H1 (cell line): ENCODE measurements around the gene HSFX2. TPM values are rescaled to one million over a fixed set of nuclear protein-coding genes. Genes with fewer than 3 reads are reported as not detected.

Experiments used
- CTCF ChIA-PET: fragments of 300-600 bp; sonication (Branson Sonifier 250); formaldehyde crosslinking; loops from one replicate; lab custom pipeline; 2021; ENCODE audit not compliant: partially characterized antibody; lab: Charles Lee
- POLR2A ChIA-PET: fragments of 300-600 bp; sonication (Branson Sonifier 250); formaldehyde crosslinking; loops from one replicate; lab custom pipeline; 2021; ENCODE audit warnings: inconsistent platforms; ENCODE audit not compliant: partially characterized antibody; lab: Charles Lee
- DNase-seq, 2 experiments: peaks; one replicate each; pipeline versions ENCODE4 v3.0.0 to v3.0.0-alpha.2; 2010 to 2022; ENCODE audit warnings: low spot score in 2 of 2, low read depth in 1 of 2, mixed read lengths in 1 of 2
- FAIRE-seq: peaks from 2 replicates; lab custom pipeline; 2011; peaks lifted over from hg19 to GRCh38; lab: Jason Lieb, UNC
- H2AFZ ChIP-seq: 2 replicates; pipeline ENCODE4 v1.8.1; 2012; ENCODE audit warnings: low read length, inconsistent platforms
- H2AK5ac ChIP-seq: 2 replicates; pipeline ENCODE4 v1.6.1; 2013; ENCODE audit warnings: low read depth, low read length
- H2BK120ac ChIP-seq: replicated peaks from 2 replicates; pipeline ENCODE3; 2013; ENCODE audit warnings: low read depth, low read length, inconsistent platforms
- H2BK12ac ChIP-seq: 2 replicates; pipeline ENCODE4 v1.6.1; 2013; ENCODE audit warnings: low read depth, low read length
- H2BK15ac ChIP-seq: 2 replicates; pipeline ENCODE4 v1.6.1; 2013; ENCODE audit warnings: low read length
- H2BK20ac ChIP-seq: 2 replicates; pipeline ENCODE4 v1.6.1; 2013; ENCODE audit warnings: low read length
- H2BK5ac ChIP-seq: 2 replicates; pipeline ENCODE4 v1.6.1; 2013; ENCODE audit warnings: low read depth, low read length
- H3K14ac ChIP-seq: 2 replicates; pipeline ENCODE4 v1.6.1; 2013; ENCODE audit warnings: inconsistent platforms; ENCODE audit not compliant: insufficient read length
- H3K18ac ChIP-seq: 2 replicates; pipeline ENCODE4 v1.6.1; 2013; ENCODE audit warnings: low read length; ENCODE audit errors: extremely low read depth
- H3K23ac ChIP-seq: 2 replicates; pipeline ENCODE4 v1.6.1; 2013; ENCODE audit warnings: inconsistent platforms; ENCODE audit not compliant: insufficient read length
- H3K23me2 ChIP-seq: 2 replicates; pipeline ENCODE4 v1.6.1; 2013; ENCODE audit warnings: low read depth, low read length
- H3K27ac ChIP-seq: 2 replicates; pipeline ENCODE4 v1.6.1; 2011; ENCODE audit warnings: low read depth, low read length, inconsistent platforms
- H3K27me3 ChIP-seq, 4 experiments: replicated peaks in 1 of 4; 1 replicate in 1 of 4; 2 replicates in 3 of 4; pipeline versions ENCODE4 v1.6.1 to v1.8.1; 2011 to 2013; ENCODE audit warnings: low read length in 3 of 4, mild to moderate bottlenecking in 3 of 4, inconsistent platforms in 2 of 4, mixed read lengths in 2 of 4, moderate library complexity in 1 of 4; ENCODE audit not compliant: control insufficient read depth in 3 of 4, insufficient read depth in 3 of 4; ENCODE audit errors: extremely low read depth in 1 of 4
- H3K36me3 ChIP-seq, 4 experiments: 2 replicates each; pipeline versions ENCODE4 v1.6.1 to v1.8.1; 2011 to 2013; ENCODE audit warnings: mild to moderate bottlenecking in 4 of 4, low read length in 3 of 4, moderate library complexity in 2 of 4, control low read depth in 1 of 4, inconsistent platforms in 1 of 4; ENCODE audit not compliant: insufficient read depth in 4 of 4, control insufficient read depth in 2 of 4
- H3K4ac ChIP-seq: replicated peaks from 2 replicates; pipeline ENCODE3; 2013; ENCODE audit warnings: low read length, low read depth, mixed read lengths, inconsistent platforms; ENCODE audit not compliant: insufficient read length
- H3K4me1 ChIP-seq, 4 experiments: replicated peaks in 1 of 4; 1 replicate in 1 of 4; 2 replicates in 3 of 4; pipeline versions ENCODE4 v1.6.1 to v1.8.1; 2011 to 2013; ENCODE audit warnings: low read length in 3 of 4, inconsistent platforms in 2 of 4, mixed read lengths in 1 of 4; ENCODE audit not compliant: insufficient read depth in 4 of 4, control insufficient read depth in 3 of 4
- H3K4me2 ChIP-seq, 2 experiments: 2 replicates each; pipeline versions ENCODE4 v1.6.1 to v1.8.1; 2011 to 2013; ENCODE audit warnings: low read depth in 2 of 2, low read length in 2 of 2, control low read depth in 1 of 2, inconsistent platforms in 1 of 2, mild to moderate bottlenecking in 1 of 2; ENCODE audit not compliant: insufficient read depth in 1 of 2
- H3K4me3 ChIP-seq, 4 experiments: fragments of 200-600, 300-600 bp in 1 of 4; sonication (generic), shearing (Covaris generic), sonication (Bioruptor Twin) in 1 of 4; 2 replicates each; pipeline versions ENCODE4 v1.5.1 to v1.8.1; 2011 to 2016; ENCODE audit warnings: low read length in 4 of 4, low read depth in 3 of 4, control low read depth in 2 of 4, inconsistent platforms in 2 of 4, mild to moderate bottlenecking in 2 of 4, mixed read lengths in 1 of 4, moderate library complexity in 1 of 4; ENCODE audit not compliant: insufficient read depth in 2 of 4; ENCODE audit errors: extremely low read depth in 1 of 4
- H3K56ac ChIP-seq: replicated peaks from 2 replicates; pipeline ENCODE3; 2013; ENCODE audit warnings: low read depth, mild to moderate bottlenecking, mixed read lengths, low read length, inconsistent platforms; ENCODE audit not compliant: insufficient read length
- H3K79me1 ChIP-seq: 2 replicates; pipeline ENCODE4 v1.6.1; 2013; ENCODE audit warnings: low read depth, low read length, control low read depth
- H3K79me2 ChIP-seq, 2 experiments: 2 replicates each; pipeline versions ENCODE4 v1.6.1 to v1.8.1; 2012 to 2013; ENCODE audit warnings: low read length in 2 of 2, mild to moderate bottlenecking in 2 of 2, inconsistent platforms in 1 of 2; ENCODE audit not compliant: insufficient read depth in 2 of 2, control insufficient read depth in 1 of 2
- H3K9ac ChIP-seq, 4 experiments: replicated peaks in 1 of 4; 1 replicate in 1 of 4; 2 replicates in 3 of 4; pipeline versions ENCODE4 v1.6.1 to v1.8.1; 2011 to 2013; ENCODE audit warnings: low read depth in 3 of 4, low read length in 3 of 4, control low read depth in 2 of 4, mild to moderate bottlenecking in 2 of 4, moderate library complexity in 2 of 4, inconsistent platforms in 1 of 4; ENCODE audit errors: extremely low read depth in 1 of 4
- H3K9me3 ChIP-seq, 2 experiments: 2 replicates each; pipeline versions ENCODE4 v1.6.1 to v1.8.1; 2012 to 2013; ENCODE audit warnings: mild to moderate bottlenecking in 2 of 2, moderate library complexity in 2 of 2, control low read depth in 1 of 2, inconsistent platforms in 1 of 2, low read depth in 1 of 2, low read length in 1 of 2, mixed read lengths in 1 of 2; ENCODE audit not compliant: insufficient read depth in 2 of 2
- H4K20me1 ChIP-seq, 2 experiments: replicated peaks in 1 of 2; 2 replicates each; pipeline versions ENCODE3 to v1.8.1; 2011 to 2013; ENCODE audit warnings: inconsistent platforms in 2 of 2, low read length in 2 of 2, mild to moderate bottlenecking in 1 of 2; ENCODE audit not compliant: insufficient read depth in 2 of 2, control insufficient read depth in 1 of 2
- H4K5ac ChIP-seq: 2 replicates; pipeline ENCODE4 v1.6.1; 2013; ENCODE audit warnings: low read length, low read depth, mixed read lengths, inconsistent platforms; ENCODE audit not compliant: insufficient read length
- H4K8ac ChIP-seq: 2 replicates; pipeline ENCODE4 v1.8.0; 2013; ENCODE audit warnings: mild to moderate bottlenecking, moderate library complexity, low read length, inconsistent platforms; ENCODE audit not compliant: insufficient read depth; ENCODE audit errors: extremely low read depth
- H4K91ac ChIP-seq: replicated peaks from 2 replicates; pipeline ENCODE3; 2013; ENCODE audit warnings: low read length, mixed read lengths, inconsistent platforms; ENCODE audit not compliant: insufficient read length
- BACH1 ChIP-seq: IDR thresholded peaks from 2 replicates; pipeline ENCODE4 v1.6.1; 2012; ENCODE audit warnings: low read length, improper control_type of control experiment
- CBX8 ChIP-seq: fragments of 300-800, 300-1000 bp; sonication (generic); IDR thresholded peaks from 2 replicates; pipeline ENCODE4 v1.7.1; 2016; ENCODE audit warnings: low read depth, low read length, borderline replicate concordance
- CTBP2 ChIP-seq: IDR thresholded peaks from 2 replicates; pipeline ENCODE4 v1.7.0; 2011; ENCODE audit warnings: borderline replicate concordance, mild to moderate bottlenecking, moderate library complexity, mixed read lengths, low read length; ENCODE audit not compliant: insufficient read depth, insufficient read length
- JUN ChIP-seq: IDR thresholded peaks from 2 replicates; pipeline ENCODE4 v1.6.1; 2011; ENCODE audit warnings: low read depth, mild to moderate bottlenecking, improper control_type of control experiment, low read length
- MAFK ChIP-seq: IDR thresholded peaks from 2 replicates; pipeline ENCODE4 v1.6.1; 2012; ENCODE audit warnings: low read depth, mild to moderate bottlenecking, improper control_type of control experiment, low read length
- NRF1 ChIP-seq: IDR thresholded peaks from 2 replicates; pipeline ENCODE4 v1.6.1; 2011; ENCODE audit warnings: mild to moderate bottlenecking, low read depth, low read length, improper control_type of control experiment
- TEAD4 ChIP-seq: IDR thresholded peaks from 2 replicates; pipeline ENCODE4 v1.6.1; 2012; ENCODE audit warnings: low read depth, low read length, inconsistent platforms, mixed read lengths
- WGBS, 2 experiments: shearing (Covaris generic) in 1 of 2; methylation state at CpG; one replicate each; pipeline versions ENCODE4 v1.1.6 to v1.1.7; 2013 to 2015; ENCODE audit warnings: low lambda C conversion rate in 2 of 2, mixed read lengths in 2 of 2, inconsistent platforms in 1 of 2, low coverage in 1 of 2, missing lambda C conversion rate in 1 of 2; ENCODE audit not compliant: insufficient replicate concordance in 2 of 2, insufficient coverage in 1 of 2, insufficient read length in 1 of 2; ENCODE audit errors: extremely low coverage in 1 of 2, missing lambda C conversion rate in 1 of 2; 5-methylcytosine and 5-hydroxymethylcytosine counted together
- polyA plus RNA-seq, 7 experiments: library from polyadenylated mRNA; depleted of rRNA in 3 of 7; stranded (reverse) in 5 of 7; unstranded in 2 of 7; fragments of >200 nt in 5 of 7; fragments of 200-250 nt in 2 of 7; gene quantifications; 1 replicate in 5 of 7; 2 replicates in 1 of 7; 4 replicates in 1 of 7; pipeline versions ENCODE4 v1.2.1 to v1.2.3, GENCODE V29; 2011 to 2013; ENCODE audit warnings: missing spikeins in 2 of 7, mixed read lengths in 2 of 7
- total RNA-seq: library from RNA; stranded (reverse); fragmentation: NEBNext Ultra II Directional; extraction: Animal tissue kit (Norgen Biotek cat#: 25700); gene quantifications from 2 replicates; pipeline ENCODE4 v1.2.1, GENCODE V29; 2021
- TF ChIP-seq, protein P1 (sequence below): IDR thresholded peaks from 2 replicates; pipeline ENCODE4 v1.6.1; 2011; ENCODE audit warnings: low read depth, mild to moderate bottlenecking, low read length; ENCODE audit not compliant: insufficient read depth
- TF ChIP-seq, protein P2 (sequence below): IDR thresholded peaks from 2 replicates; pipeline ENCODE4 v1.6.1; 2011; ENCODE audit warnings: low read length, improper control_type of control experiment
- TF ChIP-seq, protein P3 (sequence below): IDR thresholded peaks from 2 replicates; pipeline ENCODE4 v1.6.1; 2012; ENCODE audit warnings: inconsistent platforms

Gene HSFX2
- total and polyA plus RNA-seq, 2 of the 8 experiments (the other 6 are each of a cell fraction or from before 2014, with no cell fraction given) = 0.17 TPM; not detected in 1

DNA sequence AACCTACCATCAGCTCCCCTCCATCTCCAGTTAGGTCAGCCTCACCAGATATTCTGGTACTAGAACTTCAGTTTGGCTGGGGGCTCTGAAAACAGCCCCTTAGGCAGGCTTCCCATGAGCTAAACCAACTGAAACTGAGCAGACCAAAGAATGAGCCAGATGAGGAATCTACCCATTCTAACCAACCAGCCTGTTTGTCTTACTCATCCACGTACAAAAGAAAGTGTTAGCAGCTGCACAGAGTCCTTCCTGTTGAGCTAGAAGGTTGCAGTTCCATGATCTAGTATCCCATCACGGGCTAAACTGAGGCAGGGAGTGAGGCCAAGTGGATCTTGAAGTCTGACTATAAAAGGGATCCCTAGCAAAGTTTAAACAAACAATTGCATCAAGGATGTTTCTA is 25.3 kb downstream of the HSFX2 start:
- H4K5ac ChIP-seq = no peak overlapping the region
- H3K56ac ChIP-seq = no peak overlapping the region
- CTCF ChIA-PET = no interaction called here
- H3K9ac ChIP-seq = no peak overlapping the region
- no peak overlapping the region for H2BK5ac ChIP-seq
- no peak overlapping the region for H2BK12ac ChIP-seq
- H2AK5ac ChIP-seq = no peak overlapping the region
- FAIRE-seq = no peak
- POLR2A ChIA-PET = no interaction called here
- no peak overlapping the region for H3K27ac ChIP-seq
- no peak overlapping the region for H4K91ac ChIP-seq
- no peak overlapping the region for H2AFZ ChIP-seq
- no peaks in the 10 kb centered on the region for H4K20me1 ChIP-seq
- H3K27me3 ChIP-seq = no peaks in the 10 kb centered on the region
- no peak overlapping the region for H3K4me2 ChIP-seq
- no peaks in the 10 kb centered on the region for H3K4me1 ChIP-seq
- WGBS, 2 experiments = 78% methylated on average over 1 of the region's 2 CpGs; no CpG with 5 or more reads in 1 of the 2 experiments
- no peaks in the 10 kb centered on the region for H3K36me3 ChIP-seq
- H2BK15ac ChIP-seq = no peak overlapping the region
- no peak overlapping the region for H3K23ac ChIP-seq
- no peak overlapping the region for H4K8ac ChIP-seq
- no peak overlapping the region for H3K4me3 ChIP-seq
- H3K18ac ChIP-seq = no peak overlapping the region
- no peak overlapping the region for H2BK120ac ChIP-seq
- no peaks in the 10 kb centered on the region for H3K9me3 ChIP-seq
- H3K23me2 ChIP-seq = no peaks in the 10 kb centered on the region
- no peaks in the 10 kb centered on the region for H3K79me1 ChIP-seq
- no peak overlapping the region for H2BK20ac ChIP-seq
- TF ChIP-seq, protein P1, sequence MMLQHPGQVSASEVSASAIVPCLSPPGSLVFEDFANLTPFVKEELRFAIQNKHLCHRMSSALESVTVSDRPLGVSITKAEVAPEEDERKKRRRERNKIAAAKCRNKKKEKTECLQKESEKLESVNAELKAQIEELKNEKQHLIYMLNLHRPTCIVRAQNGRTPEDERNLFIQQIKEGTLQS = no peak
- TF ChIP-seq, protein P2, sequence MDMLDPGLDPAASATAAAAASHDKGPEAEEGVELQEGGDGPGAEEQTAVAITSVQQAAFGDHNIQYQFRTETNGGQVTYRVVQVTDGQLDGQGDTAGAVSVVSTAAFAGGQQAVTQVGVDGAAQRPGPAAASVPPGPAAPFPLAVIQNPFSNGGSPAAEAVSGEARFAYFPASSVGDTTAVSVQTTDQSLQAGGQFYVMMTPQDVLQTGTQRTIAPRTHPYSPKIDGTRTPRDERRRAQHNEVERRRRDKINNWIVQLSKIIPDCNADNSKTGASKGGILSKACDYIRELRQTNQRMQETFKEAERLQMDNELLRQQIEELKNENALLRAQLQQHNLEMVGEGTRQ = no peak
- no peak for TF ChIP-seq JUN
- no peak for TF ChIP-seq CBX8
- no peak for TF ChIP-seq NRF1
- no peak for TF ChIP-seq MAFK
- TF ChIP-seq CTBP2 = no peak
- TF ChIP-seq, protein P3, sequence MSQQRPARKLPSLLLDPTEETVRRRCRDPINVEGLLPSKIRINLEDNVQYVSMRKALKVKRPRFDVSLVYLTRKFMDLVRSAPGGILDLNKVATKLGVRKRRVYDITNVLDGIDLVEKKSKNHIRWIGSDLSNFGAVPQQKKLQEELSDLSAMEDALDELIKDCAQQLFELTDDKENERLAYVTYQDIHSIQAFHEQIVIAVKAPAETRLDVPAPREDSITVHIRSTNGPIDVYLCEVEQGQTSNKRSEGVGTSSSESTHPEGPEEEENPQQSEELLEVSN = no peak
- TF ChIP-seq TEAD4 = no peak
- TF ChIP-seq BACH1 = no peak
- H3K4ac ChIP-seq = no peak overlapping the region
- no peak for DNase-seq
- no peaks in the 10 kb centered on the region for H3K79me2 ChIP-seq
- no peak overlapping the region for H3K14ac ChIP-seq
